ENCODE results near the gene ZNF362.

ZNF362 gene

GRCh38 chr1:33331444-33332356, 75.4 kb downstream of the ZNF362 start:
- DNase-seq: no peak

GRCh38 chr1:33332357-33332789, 76.1 kb downstream of the ZNF362 start:
- DNase-seq: no peak

- DNase-seq: no peak
These were observed 76.6 kb downstream of the ZNF362 start for GRCh38 chr1:33332881-33333280.

GRCh38 chr1:33334081-33334552, 77.8 kb downstream of the ZNF362 start:
- DNase-seq: no peak

GRCh38 chr1:33335020-33335419, 78.7 kb downstream of the ZNF362 start:
- no peak for DNase-seq

- DNase-seq: no peak
These were observed 80.3 kb downstream of the ZNF362 start for GRCh38 chr1:33336580-33336979.

GRCh38 chr1:33337441-33337840, 81.1 kb downstream of the ZNF362 start:
- no peak for DNase-seq

- no peak for DNase-seq
These were observed 81.8 kb downstream of the ZNF362 start for GRCh38 chr1:33338048-33338439.

GRCh38 chr1:33338440-33339211, 82.3 kb downstream of the ZNF362 start:
- no peak for DNase-seq

- DNase-seq: no peak
These were observed 83.1 kb downstream of the ZNF362 start for GRCh38 chr1:33339413-33339812.

GRCh38 chr1:33341190-33341589, 84.9 kb downstream of the ZNF362 start:
- DNase-seq: no peak

GRCh38 chr1:33342041-33342723, 85.9 kb downstream of the ZNF362 start:
- peak; percentile 100 for DNase-seq

GRCh38 chr1:33343539-33343938, 87.2 kb downstream of the ZNF362 start:
- no peak for DNase-seq

- DNase-seq: no peak
These were observed 88.7 kb downstream of the ZNF362 start for GRCh38 chr1:33344896-33345560.

- no peak for DNase-seq
These were observed 90.2 kb downstream of the ZNF362 start for GRCh38 chr1:33346533-33346926.

- DNase-seq: peak; percentile 48
These were observed 90.8 kb downstream of the ZNF362 start for GRCh38 chr1:33346927-33347649.

- no peak for DNase-seq
These were observed 91.3 kb downstream of the ZNF362 start for GRCh38 chr1:33347650-33347992.

GRCh38 chr1:33348194-33348593, 91.9 kb downstream of the ZNF362 start:
- DNase-seq: no peak

- DNase-seq: no peak
These were observed 92.4 kb downstream of the ZNF362 start for GRCh38 chr1:33348676-33349080.

GRCh38 chr1:33349081-33349759, 92.9 kb downstream of the ZNF362 start:
- no peak for DNase-seq

All from DMS153 (cell line).